GM18951 (cell line): ENCODE measurements around the gene PLCB3.

ENCODE experiments used
- POLR2A ChIP-seq: IDR thresholded peaks from 4 replicates; pipeline ENCODE4 v1.6.1; 2011; ENCODE audit warnings: mild to moderate bottlenecking; ENCODE audit not compliant: insufficient read length, insufficient read depth; ENCODE audit errors: extremely low read depth
- in situ Hi-C: fragments of 300-500 bp; cut with MboI; formaldehyde crosslinking; loops from one replicate; pipeline ENCODE4 v1.12.0; 2022; ENCODE audit warnings: low sequenced_read_pairs, mixed read lengths, inconsistent platforms; ENCODE audit not compliant: unreplicated experiment

PLCB3 gene

DNA sequence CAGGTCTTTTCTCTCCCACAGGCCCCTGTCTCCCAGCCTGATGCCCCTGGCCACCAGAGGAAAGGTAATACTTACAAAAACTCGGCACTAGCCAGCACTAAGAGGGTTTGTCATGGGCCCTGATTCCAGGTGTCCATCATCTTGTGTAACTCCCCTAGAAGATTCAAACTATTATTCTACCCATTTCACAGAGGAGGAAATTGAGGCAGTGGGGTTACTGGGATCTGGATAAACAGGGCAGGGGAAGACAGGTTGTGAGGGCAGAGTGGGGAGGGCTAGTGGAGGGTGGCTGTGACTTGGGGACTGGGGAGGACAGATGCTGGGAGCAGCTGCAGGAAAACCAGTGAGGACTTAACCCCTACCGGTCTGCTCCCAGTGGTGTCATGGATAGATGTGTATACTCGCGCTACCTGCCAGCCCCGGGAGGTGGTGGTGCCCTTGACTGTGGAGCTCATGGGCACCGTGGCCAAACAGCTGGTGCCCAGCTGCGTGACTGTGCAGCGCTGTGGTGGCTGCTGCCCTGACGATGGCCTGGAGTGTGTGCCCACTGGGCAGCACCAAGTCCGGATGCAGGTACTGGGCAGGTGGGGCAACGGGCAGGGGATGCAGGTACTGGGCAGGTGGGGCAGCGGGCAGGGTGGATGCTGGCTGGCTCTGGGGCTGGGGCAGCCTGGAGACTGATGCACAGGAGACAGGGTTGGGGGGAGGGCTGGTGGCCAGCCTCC lies 15.7 kb upstream of the PLCB3 start:
- in situ Hi-C loops, result no loop called here
- TF ChIP-seq POLR2A, result no peak

GRCh38 chr11:64237484-64237951 lies 13.8 kb upstream of the PLCB3 start:
- in situ Hi-C loops, result no loop called here
- TF ChIP-seq POLR2A, result no peak

DNA sequence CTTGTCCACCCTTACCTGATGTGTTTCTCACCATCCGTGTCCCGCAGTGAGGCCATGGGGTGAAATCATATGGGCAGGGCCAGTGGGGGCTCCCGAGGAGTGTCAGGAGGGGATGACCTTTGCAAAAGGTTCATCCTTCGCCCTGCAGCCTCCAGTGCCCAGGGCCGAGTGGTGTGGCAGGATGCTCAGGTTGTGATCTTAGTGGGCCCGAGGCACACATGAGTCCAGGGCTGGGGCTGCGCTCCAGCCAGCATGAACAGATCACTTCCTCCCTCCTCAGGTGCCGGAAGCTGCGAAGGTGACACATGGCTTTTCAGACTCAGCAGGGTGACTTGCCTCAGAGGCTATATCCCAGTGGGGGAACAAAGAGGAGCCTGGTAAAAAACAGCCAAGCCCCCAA lies 13.3 kb upstream of the PLCB3 start:
- TF ChIP-seq POLR2A, result no peak
- in situ Hi-C loops, result no loop called here

- no peak for TF ChIP-seq POLR2A
- in situ Hi-C loops, result no loop called here
Observed at GRCh38 chr11:64238999-64239398, 12.3 kb upstream of the PLCB3 start.

- TF ChIP-seq POLR2A, result no peak
- in situ Hi-C loops, result no loop called here
Observed at GRCh38 chr11:64239662-64240434, 11.5 kb upstream of the PLCB3 start.

DNA sequence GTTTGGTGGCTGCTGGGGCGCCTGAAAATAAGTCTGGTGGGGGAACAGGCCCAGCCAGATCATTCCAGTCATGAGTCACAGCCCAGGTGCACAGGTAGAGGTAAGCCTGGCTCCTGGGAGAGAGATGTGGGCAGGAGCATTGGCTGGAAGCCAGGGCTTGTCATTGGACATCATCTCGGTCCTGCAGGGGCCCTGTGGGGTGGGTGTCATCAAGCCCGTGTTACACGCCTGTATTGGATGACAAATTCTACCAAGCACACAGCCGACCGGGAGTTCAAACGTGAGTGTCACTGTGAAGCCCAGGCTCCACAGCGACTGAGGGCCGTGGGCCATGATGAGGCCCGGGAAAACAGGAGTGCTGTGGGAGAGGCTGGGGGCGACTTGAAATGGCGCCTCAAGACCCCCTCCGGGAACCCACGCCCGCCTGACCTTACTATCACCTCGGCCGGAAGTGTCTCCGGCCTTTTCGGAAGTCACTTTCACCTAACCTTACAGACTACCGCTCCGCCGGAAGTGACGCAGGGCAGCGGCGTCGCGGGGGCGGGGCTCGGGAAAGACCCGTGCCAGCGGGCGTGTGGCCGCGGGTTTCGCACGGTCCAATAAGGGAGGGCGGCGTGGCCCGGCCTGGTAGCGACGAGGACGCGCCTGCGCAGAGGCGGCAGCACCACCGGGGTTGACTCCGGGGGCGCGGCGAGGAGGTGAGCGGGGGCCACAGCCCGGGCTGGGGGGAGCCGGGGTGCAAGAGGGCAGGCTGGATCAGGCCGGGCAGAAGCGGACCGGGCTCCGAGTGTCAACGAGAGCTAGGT lies 10.7 kb upstream of the PLCB3 start, which contains the start of gene FKBP2:
FKBP2 (plus strand) TSS at position 661 of the 806 bp plus-strand sequence. CDS start 1,293 bp downstream, outside the sequence.
- TF ChIP-seq POLR2A, result peak; percentile 82
- in situ Hi-C loops, result no loop called here

DNA sequence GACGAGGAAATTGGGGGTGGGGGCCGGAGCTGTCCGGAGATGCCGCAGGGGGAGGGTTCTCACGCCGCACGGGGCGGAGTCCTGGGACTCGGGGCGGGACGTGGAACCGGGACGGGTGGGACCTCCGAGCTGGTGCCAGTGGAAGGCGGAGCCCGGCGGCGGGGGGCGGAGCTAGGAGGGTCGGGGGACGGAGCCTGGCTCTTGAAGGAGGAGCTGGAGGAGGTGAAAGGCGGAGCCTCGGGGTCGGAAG lies 10.2 kb upstream of the PLCB3 start:
- in situ Hi-C loops, result no loop called here

GRCh38 chr11:64241491-64242374 lies 9.6 kb upstream of the PLCB3 start:
- in situ Hi-C loops, result no loop called here
- peak; percentile 70 for TF ChIP-seq POLR2A

More for the DNA sequence above, 10.2 kb upstream of the PLCB3 start:
- no peak for TF ChIP-seq POLR2A

GRCh38 chr11:64243236-64243854 lies 8.0 kb upstream of the PLCB3 start:
- TF ChIP-seq POLR2A, result no peak
- in situ Hi-C loops, result no loop called here

DNA sequence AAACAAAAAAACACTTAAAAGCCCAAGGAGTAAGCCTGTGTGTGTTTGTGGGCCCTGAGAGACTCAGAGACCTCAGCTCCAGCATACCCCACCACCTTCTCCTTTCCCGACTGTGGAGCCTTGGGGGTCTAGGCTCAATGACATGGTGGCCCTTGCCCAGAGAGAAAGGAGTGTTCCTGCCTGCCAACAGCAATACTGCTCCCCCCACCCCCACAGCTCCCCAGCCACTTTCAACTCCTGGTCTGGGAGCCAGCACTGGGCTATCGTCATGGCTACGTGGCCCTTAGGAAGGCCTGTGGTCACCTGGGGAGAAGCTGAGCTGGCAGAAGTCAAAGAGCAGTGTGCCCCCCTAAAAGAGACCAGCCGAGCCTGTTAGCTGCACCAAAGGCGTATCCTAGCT lies 7.2 kb upstream of the PLCB3 start:
- peak; percentile 19 for TF ChIP-seq POLR2A
- in situ Hi-C loops, result no loop called here

DNA sequence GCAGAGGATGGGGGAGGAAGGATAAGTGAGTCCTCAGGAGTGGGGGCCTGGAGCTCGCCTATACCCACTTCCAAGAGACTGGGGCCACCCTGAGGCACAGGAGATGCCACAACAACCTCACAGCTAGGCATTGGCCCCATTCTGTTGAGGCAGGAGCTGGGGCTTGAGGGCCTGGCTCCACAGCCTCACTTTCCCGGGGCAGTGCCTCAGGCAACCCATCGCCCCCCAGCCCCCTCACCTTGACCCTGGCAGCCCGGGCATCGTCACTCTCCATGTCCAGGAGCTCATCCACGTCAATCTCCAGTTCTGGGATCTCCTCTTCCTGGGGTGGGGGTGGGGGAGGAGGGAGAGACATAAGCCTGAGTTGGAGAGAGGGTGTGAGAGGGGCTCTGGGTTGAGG lies 6.4 kb upstream of the PLCB3 start:
- in situ Hi-C loops, result no loop called here
- TF ChIP-seq POLR2A, result no peak

DNA sequence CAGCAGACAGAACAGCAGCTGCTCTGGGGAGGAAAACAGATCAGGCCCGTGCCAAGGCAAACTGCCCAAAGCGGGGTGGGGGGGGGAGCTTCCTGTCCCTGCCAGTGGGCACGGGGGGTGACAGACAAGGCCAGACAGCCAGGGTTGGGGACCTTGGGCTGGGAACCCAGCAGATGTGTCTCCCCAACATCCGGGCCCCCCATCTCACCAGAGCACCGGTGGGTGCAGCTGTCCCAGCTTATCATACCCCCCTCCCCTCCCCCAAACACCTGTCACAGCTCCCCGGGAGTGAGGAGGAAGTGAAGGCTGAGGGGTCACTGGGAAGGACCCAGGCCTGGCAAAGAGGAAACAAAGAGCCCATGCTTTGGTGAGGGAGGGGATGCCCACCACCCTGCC lies 5.9 kb upstream of the PLCB3 start:
- no peak for TF ChIP-seq POLR2A
- in situ Hi-C loops, result no loop called here
